Cardiac fibroblast (primary cell): ENCODE results near the gene MRPL16.
"Not testable (repeated sequence)": the region's sequence is repeated elsewhere in the genome, so short reads cannot be mapped to it uniquely, and the experiment has no call there.

Experiments
- DNase-seq, 2 donors: peaks; one replicate each; pipeline versions ENCODE4 v3.0.0 to v3.0.0-alpha.2; 2010; ENCODE audit warnings: low read depth in 2 of 2
- H3K4me3 ChIP-seq, 2 donors: replicated peaks in 1 of 2; 1 replicate in 1 of 2; 2 replicates in 1 of 2; pipeline ENCODE4 v1.5.1; 2011; ENCODE audit warnings: low read depth in 2 of 2, low read length in 2 of 2, mild to moderate bottlenecking in 2 of 2, moderate library complexity in 1 of 2
- TF ChIP-seq, protein P1 (sequence below): IDR thresholded peaks from one replicate; pipeline ENCODE4 v1.5.1; 2011; ENCODE audit warnings: low read depth, mild to moderate bottlenecking, low read length, inconsistent platforms

Gene MRPL16

GRCh38 chr11:59829358-59829757, 18.8 kb upstream of the MRPL16 start:
- no peak for DNase-seq
- H3K4me3 ChIP-seq, result no peak overlapping the region
- TF ChIP-seq, protein P1, sequence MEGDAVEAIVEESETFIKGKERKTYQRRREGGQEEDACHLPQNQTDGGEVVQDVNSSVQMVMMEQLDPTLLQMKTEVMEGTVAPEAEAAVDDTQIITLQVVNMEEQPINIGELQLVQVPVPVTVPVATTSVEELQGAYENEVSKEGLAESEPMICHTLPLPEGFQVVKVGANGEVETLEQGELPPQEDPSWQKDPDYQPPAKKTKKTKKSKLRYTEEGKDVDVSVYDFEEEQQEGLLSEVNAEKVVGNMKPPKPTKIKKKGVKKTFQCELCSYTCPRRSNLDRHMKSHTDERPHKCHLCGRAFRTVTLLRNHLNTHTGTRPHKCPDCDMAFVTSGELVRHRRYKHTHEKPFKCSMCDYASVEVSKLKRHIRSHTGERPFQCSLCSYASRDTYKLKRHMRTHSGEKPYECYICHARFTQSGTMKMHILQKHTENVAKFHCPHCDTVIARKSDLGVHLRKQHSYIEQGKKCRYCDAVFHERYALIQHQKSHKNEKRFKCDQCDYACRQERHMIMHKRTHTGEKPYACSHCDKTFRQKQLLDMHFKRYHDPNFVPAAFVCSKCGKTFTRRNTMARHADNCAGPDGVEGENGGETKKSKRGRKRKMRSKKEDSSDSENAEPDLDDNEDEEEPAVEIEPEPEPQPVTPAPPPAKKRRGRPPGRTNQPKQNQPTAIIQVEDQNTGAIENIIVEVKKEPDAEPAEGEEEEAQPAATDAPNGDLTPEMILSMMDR, result no peak

DNA sequence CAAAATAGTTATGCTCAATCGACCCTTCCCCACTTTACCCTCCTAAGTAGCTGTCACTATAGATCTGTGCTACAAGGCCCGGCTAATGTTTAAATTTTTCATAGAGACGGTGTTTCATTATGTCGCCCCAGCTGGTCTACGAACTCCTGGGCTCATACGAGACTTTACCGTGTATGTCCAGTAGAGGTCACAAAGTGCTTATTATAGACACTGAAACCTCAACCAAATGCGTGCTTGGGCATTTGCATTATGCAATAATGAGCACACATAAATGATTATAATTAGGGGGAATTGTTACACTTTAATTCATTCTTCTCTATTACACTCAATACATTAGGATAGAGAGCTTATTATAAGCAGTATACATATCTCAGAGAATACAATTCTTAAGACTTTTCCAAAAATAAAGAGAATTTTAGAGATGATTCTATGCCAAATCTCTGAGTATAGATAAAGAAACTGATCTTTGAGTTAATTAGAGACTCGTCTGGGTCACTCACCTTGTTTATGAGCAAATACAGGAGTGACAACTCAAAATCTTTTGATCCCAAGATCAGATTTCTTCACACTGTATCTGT, 12.5 kb upstream of the MRPL16 start:
- DNase-seq, result peak; percentile 72 to 80
- TF ChIP-seq, protein P1, result peak; percentile 72
- no peak overlapping the region for H3K4me3 ChIP-seq

- TF ChIP-seq, protein P1, result no peak
- no peak for DNase-seq
- H3K4me3 ChIP-seq, result no peak overlapping the region
Observed at GRCh38 chr11:59818572-59818971, 8.0 kb upstream of the MRPL16 start.

- not testable (repeated sequence) for H3K4me3 ChIP-seq, DNase-seq
Observed at GRCh38 chr11:59816434-59816833, 5.9 kb upstream of the MRPL16 start.

GRCh38 chr11:59815754-59816153, 5.2 kb upstream of the MRPL16 start:
- no peak overlapping the region for H3K4me3 ChIP-seq
- DNase-seq, result no peak
- TF ChIP-seq, protein P1, result no peak

DNA sequence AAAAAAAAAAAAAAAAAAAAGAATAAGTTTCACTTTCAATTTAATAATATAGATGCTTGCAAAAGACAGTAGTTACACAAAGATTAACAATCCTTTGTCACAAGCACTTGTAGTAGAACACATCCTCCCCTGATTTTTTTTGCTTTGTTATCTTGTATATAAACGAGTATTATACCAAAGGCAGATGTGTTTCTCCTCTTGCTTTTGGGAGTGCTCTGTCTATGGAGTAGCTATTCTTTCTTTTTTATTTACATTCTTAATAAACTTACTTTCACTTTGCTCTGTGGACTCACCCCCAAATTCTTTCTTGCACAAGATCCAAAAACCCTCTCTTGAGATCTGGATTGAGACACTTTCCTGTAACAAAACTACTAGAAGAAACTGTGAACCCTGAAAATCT, 3.4 kb upstream of the MRPL16 start:
- no peak overlapping the region for H3K4me3 ChIP-seq
- DNase-seq, result no peak
- TF ChIP-seq, protein P1, result no peak

- DNase-seq, result no peak
- no peak overlapping the region for H3K4me3 ChIP-seq
- TF ChIP-seq, protein P1, result no peak
Observed at GRCh38 chr11:59813364-59813763, 2.8 kb upstream of the MRPL16 start.
